Measurements from ENCODE around the gene NFIB. TPM values are rescaled to one million over a fixed set of nuclear protein-coding genes. Genes with fewer than 3 reads are reported as not detected.

Gene NFIB
- total RNA-seq, 4 donors from 2014 or later = 40.2 to 150 (median 83.7) TPM

- 5 to 16% methylated on average over 4 of the region's 4 CpGs for WGBS, 2 donors (ENCODE audit: low coverage in 1 of 2)
- Histone ChIP-seq H3K4me1 (peaks cover 0 to 26% (median 2%) of the 10 kb centered on the region in 4 donors), H3K36me3 (no peaks in the 10 kb centered on the region), H3K4me3 (no peak overlapping the region), H3K9me3 (no peaks in the 10 kb centered on the region), H3K27me3 (no peaks in the 10 kb centered on the region), H3K27ac (peak overlapping the region; percentile 51 to 64 (median 57))
- intact Hi-C loops (cut with DNase I; ENCODE audit: low total_unique reads) (loop anchor here (10.0 kb wide), 2 partner anchors 98 to 218 kb away; partner anchors contain the start of gene NFIB), in situ Hi-C loops (cut with MboI; ENCODE audit: low pct_ligation_motif_present in 1 of 4, low pct_unique_long_range_greater_than_20kb in 1 of 4, low sequenced_read_pairs in 3 of 4) (loop anchor here in 1 of 4 donors (25.0 kb wide), 1 partner anchor 660 kb away; no protein-coding TSS in a partner anchor)
- TF ChIP-seq EP300 (IDR thresholded peaks at IDR 0.05; ENCODE audit: low read depth) (no peak), POLR2AphosphoS5 (IDR thresholded peaks at IDR 0.05) (peak in 1 of 3 donors; percentile 10)
- no peak for DNase-seq
These were observed 216.7 kb downstream of the NFIB start for GRCh38 chr9:14097215-14097614.

- DNase-seq = no peak
- H3K27ac ChIP-seq = peak overlapping the region; percentile 51 to 64 (median 57)
- H3K4me3 ChIP-seq = no peak overlapping the region
- WGBS, 2 donors (ENCODE audit: low coverage in 1 of 2) = 39 to 45% methylated on average over 11 to 15 of the region's 15 CpGs
- H3K9me3 ChIP-seq = no peaks in the 10 kb centered on the region
- TF ChIP-seq CTCF (IDR thresholded peaks at IDR 0.05) = no peak
- peak in 1 of 3 donors; percentile 23 for TF ChIP-seq POLR2AphosphoS5 (IDR thresholded peaks at IDR 0.05)
- intact Hi-C loops (cut with DNase I; ENCODE audit: low total_unique reads) = loop anchor here (10.0 kb wide), 2 partner anchors 98 to 218 kb away; partner anchors contain the start of gene NFIB
- in situ Hi-C loops (cut with MboI; ENCODE audit: low pct_ligation_motif_present in 1 of 4, low pct_unique_long_range_greater_than_20kb in 1 of 4, low sequenced_read_pairs in 3 of 4) = loop anchor here in 1 of 4 donors (25.0 kb wide), 1 partner anchor 659 kb away; no protein-coding TSS in a partner anchor
- no peaks in the 10 kb centered on the region for H3K36me3 ChIP-seq
- peaks cover 0 to 26% (median 2%) of the 10 kb centered on the region in 4 donors for H3K4me1 ChIP-seq
- H3K27me3 ChIP-seq = no peaks in the 10 kb centered on the region
These were observed 217.6 kb downstream of the NFIB start for GRCh38 chr9:14096258-14096922.

- Histone ChIP-seq H3K4me3 (no peak overlapping the region), H3K9me3 (no peaks in the 10 kb centered on the region), H3K27me3 (no peaks in the 10 kb centered on the region), H3K4me1 (peaks cover 0 to 26% (median 2%) of the 10 kb centered on the region in 4 donors), H3K27ac (no peak overlapping the region), H3K36me3 (no peaks in the 10 kb centered on the region)
- DNase-seq = no peak
- in situ Hi-C loops (cut with MboI; ENCODE audit: low pct_ligation_motif_present in 1 of 4, low pct_unique_long_range_greater_than_20kb in 1 of 4, low sequenced_read_pairs in 3 of 4) = loop anchor here in 1 of 4 donors (25.0 kb wide), 1 partner anchor 658 kb away; no protein-coding TSS in a partner anchor
- intact Hi-C loops (cut with DNase I; ENCODE audit: low total_unique reads) = loop anchor here (10.0 kb wide), 2 partner anchors 100 to 220 kb away; partner anchors contain the start of gene NFIB
- TF ChIP-seq CTCF (IDR thresholded peaks at IDR 0.05) = no peak
- no peak for TF ChIP-seq EP300 (IDR thresholded peaks at IDR 0.05; ENCODE audit: low read depth)
- no peak for TF ChIP-seq POLR2AphosphoS5 (IDR thresholded peaks at IDR 0.05)
- TF ChIP-seq POLR2A (IDR thresholded peaks at IDR 0.05) = no peak
These were observed 218.7 kb downstream of the NFIB start for GRCh38 chr9:14095277-14095676.

- Histone ChIP-seq H3K36me3 (no peaks in the 10 kb centered on the region), H3K4me3 (no peak overlapping the region), H3K4me1 (peaks cover 0 to 26% (median 2%) of the 10 kb centered on the region in 4 donors), H3K9me3 (no peaks in the 10 kb centered on the region), H3K27me3 (no peaks in the 10 kb centered on the region), H3K27ac (no peak overlapping the region)
- intact Hi-C loops (cut with DNase I; ENCODE audit: low total_unique reads) = loop anchor here (10.0 kb wide), 2 partner anchors 100 to 220 kb away; partner anchors contain the start of gene NFIB
- WGBS, 2 donors (ENCODE audit: low coverage in 1 of 2) = 88 to 91% methylated on average over 5 of the region's 5 CpGs
- no peak for DNase-seq
- TF ChIP-seq POLR2AphosphoS5 (IDR thresholded peaks at IDR 0.05) (no peak), EP300 (IDR thresholded peaks at IDR 0.05; ENCODE audit: low read depth) (no peak), POLR2A (IDR thresholded peaks at IDR 0.05) (no peak), CTCF (IDR thresholded peaks at IDR 0.05) (no peak)
- in situ Hi-C loops (cut with MboI; ENCODE audit: low pct_ligation_motif_present in 1 of 4, low pct_unique_long_range_greater_than_20kb in 1 of 4, low sequenced_read_pairs in 3 of 4) = loop anchor here in 1 of 4 donors (25.0 kb wide), 1 partner anchor 657 kb away; no protein-coding TSS in a partner anchor
These were observed 219.4 kb downstream of the NFIB start for GRCh38 chr9:14094491-14094890.
